Glutamatergic neuron (in vitro differentiated cells): ENCODE data around the gene COL20A1. TPM values are rescaled to one million over a fixed set of nuclear protein-coding genes. Genes with fewer than 3 reads are reported as not detected.

ENCODE experiments used
- DNase-seq: peaks from one replicate; pipeline ENCODE4 v3.0.0; 2022
- H3K27ac Mint-ChIP-seq: one replicate; pipeline ENCODE4 v1.8.0; 2020; ENCODE audit warnings: mild to moderate bottlenecking, mixed read lengths, inconsistent platforms; ENCODE audit not compliant: unreplicated experiment
- H3K27me3 Mint-ChIP-seq: one replicate; pipeline ENCODE4 v1.8.0; 2020; ENCODE audit warnings: mild to moderate bottlenecking, moderate library complexity, mixed read lengths, inconsistent platforms; ENCODE audit not compliant: unreplicated experiment
- H3K36me3 Mint-ChIP-seq: one replicate; pipeline ENCODE4 v1.8.0; 2020; ENCODE audit warnings: mild to moderate bottlenecking, mixed read lengths, inconsistent platforms; ENCODE audit not compliant: unreplicated experiment
- H3K4me1 Mint-ChIP-seq: one replicate; pipeline ENCODE4 v1.8.0; 2020; ENCODE audit warnings: mild to moderate bottlenecking, low read depth, mixed read lengths, inconsistent platforms; ENCODE audit not compliant: unreplicated experiment
- H3K4me3 Mint-ChIP-seq: one replicate; pipeline ENCODE4 v1.8.0; 2020; ENCODE audit warnings: mild to moderate bottlenecking, mixed read lengths, inconsistent platforms; ENCODE audit not compliant: unreplicated experiment
- H3K9me3 Mint-ChIP-seq: one replicate; pipeline ENCODE4 v1.8.0; 2020; ENCODE audit warnings: mild to moderate bottlenecking, moderate library complexity, mixed read lengths, inconsistent platforms; ENCODE audit not compliant: unreplicated experiment
- CTCF ChIP-seq: fragments of 200-600 bp; sonication (generic); IDR thresholded peaks from one replicate; pipeline ENCODE4 v1.5.0; 2021; ENCODE audit not compliant: partially characterized antibody, unreplicated experiment
- long read RNA-seq: library from polyadenylated mRNA; unstranded; transcript quantifications from one replicate; pipeline ENCODE4 v2.0.0, GENCODE V29; 2020; ENCODE audit not compliant: unreplicated experiment
- total RNA-seq: library from RNA; stranded (reverse); fragmentation: NEBNext Ultra II Directional; extraction: Animal tissue kit (Norgen Biotek cat#: 25700); gene quantifications from one replicate; pipeline ENCODE4 v1.2.1, GENCODE V29; 2021; ENCODE audit not compliant: unreplicated experiment

The COL20A1 gene
- 2.1 TPM for total RNA-seq
- long read RNA-seq = 0 reads

GRCh38 chr20:63292904-63293303 lies at the start of gene COL20A1:
Gene COL20A1 (plus strand): TSS chr20:63293186. CDS start chr20:63295108, 1,922 bp downstream.
- Mint-ChIP-seq H3K4me3 (no peak within 1 kb of the TSS), H3K9me3 (peaks cover 2% of the 10 kb centered on the region), H3K36me3 (no peaks in the 10 kb centered on the region), H3K27me3 (peaks cover 2% of the 10 kb centered on the region), H3K27ac (no peak within 1 kb of the TSS), H3K4me1 (peaks cover 1% of the 10 kb centered on the region)
- TF ChIP-seq CTCF = no peak
- no peak for DNase-seq

GRCh38 chr20:63243604-63244247 lies 49.3 kb upstream of the COL20A1 start:
- DNase-seq = peak; percentile 17
- Mint-ChIP-seq H3K27ac (no peak overlapping the region), H3K9me3 (peaks cover 7% of the 10 kb centered on the region), H3K27me3 (peaks cover 15% of the 10 kb centered on the region), H3K4me1 (peaks cover 13% of the 10 kb centered on the region), H3K4me3 (no peak overlapping the region), H3K36me3 (no peaks in the 10 kb centered on the region)
- TF ChIP-seq CTCF = no peak

DNA sequence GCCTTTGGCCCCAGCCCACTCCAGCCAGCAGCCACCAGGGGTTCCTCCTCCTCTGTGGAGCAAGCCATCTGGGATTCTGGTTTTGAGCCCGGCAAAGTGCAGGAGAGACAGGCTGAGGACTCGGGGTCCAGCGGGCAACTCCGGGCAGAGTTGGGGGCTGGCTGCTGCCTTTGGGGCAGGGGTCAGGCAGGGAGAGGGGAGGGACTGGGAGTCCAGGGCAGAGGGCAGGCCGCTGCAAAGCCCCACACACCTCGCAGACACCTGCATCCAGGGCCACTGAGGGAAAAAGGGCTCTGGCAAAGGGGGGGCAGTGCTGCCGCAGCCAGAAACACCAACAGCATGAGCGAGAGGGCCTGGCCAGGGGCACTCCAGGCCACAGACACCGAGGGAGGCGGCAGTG lies 48.5 kb upstream of the COL20A1 start:
- Mint-ChIP-seq H3K27me3 (peaks cover 14% of the 10 kb centered on the region), H3K36me3 (no peaks in the 10 kb centered on the region), H3K4me1 (peaks cover 20% of the 10 kb centered on the region), H3K27ac (no peak overlapping the region), H3K9me3 (peaks cover 7% of the 10 kb centered on the region), H3K4me3 (no peak overlapping the region)
- no peak for DNase-seq
- no peak for TF ChIP-seq CTCF

- H3K36me3 Mint-ChIP-seq = no peaks in the 10 kb centered on the region
- TF ChIP-seq CTCF = no peak
- peaks cover 9% of the 10 kb centered on the region for H3K27me3 Mint-ChIP-seq
- DNase-seq = no peak
- H3K9me3 Mint-ChIP-seq = peaks cover 6% of the 10 kb centered on the region
- H3K4me3 Mint-ChIP-seq = no peak overlapping the region
- H3K4me1 Mint-ChIP-seq = peaks cover 26% of the 10 kb centered on the region
- H3K27ac Mint-ChIP-seq = no peak overlapping the region
These were observed 46.3 kb upstream of the COL20A1 start for GRCh38 chr20:63246490-63247288.
